Heart left ventricle (tissue), 16 donors: Measurements from ENCODE around the gene FBXL7. TPM values are rescaled to one million over a fixed set of nuclear protein-coding genes. Genes with fewer than 3 reads are reported as not detected.

ENCODE experiments used
- ATAC-seq, 4 donors: fragments of 200-7000 bp; cut with Tn5 transposase; one replicate each; pipeline ENCODE4 v1.9.1; 2020 to 2022; ENCODE audit warnings: moderate library complexity in 4 of 4, mild to moderate bottlenecking in 3 of 4, moderate number of reproducible peaks in 1 of 4
- DNase-seq, 5 donors: peaks; one replicate each; pipeline ENCODE4 v3.0.0-alpha.2; 2020
- H3K27ac ChIP-seq, 12 donors: fragments of 200-600 bp; sonication (generic) in 4 of 12; one replicate each; pipeline versions ENCODE4 v1.5.0 to v1.8.0; 2016 to 2022; ENCODE audit warnings: mild to moderate bottlenecking in 2 of 12
- H3K27me3 ChIP-seq, 9 donors: fragments of 200-600 bp; sonication (generic) in 2 of 9; one replicate each; pipeline versions ENCODE4 v1.5.1 to v1.8.0; 2016 to 2022; ENCODE audit warnings: mild to moderate bottlenecking in 3 of 9
- H3K36me3 ChIP-seq, 9 donors: fragments of 200-600 bp; sonication (generic) in 2 of 9; one replicate each; pipeline versions ENCODE4 v1.5.0 to v1.8.0; 2018 to 2022; ENCODE audit warnings: mild to moderate bottlenecking in 2 of 9
- H3K4me1 ChIP-seq, 12 donors: fragments of 200-600 bp; sonication (generic) in 4 of 12; one replicate each; pipeline versions ENCODE4 v1.5.0 to v1.8.0; 2016 to 2022; ENCODE audit warnings: mild to moderate bottlenecking in 3 of 12
- H3K4me3 ChIP-seq, 12 donors: fragments of 200-600 bp; sonication (generic) in 4 of 12; one replicate each; pipeline versions ENCODE4 v1.5.0 to v1.8.0; 2017 to 2022; ENCODE audit warnings: mild to moderate bottlenecking in 9 of 12, moderate library complexity in 4 of 12
- H3K9me3 ChIP-seq, 12 donors: fragments of 200-600 bp; sonication (generic) in 4 of 12; one replicate each; pipeline versions ENCODE4 v1.5.0 to v1.8.0; 2016 to 2022; ENCODE audit warnings: mild to moderate bottlenecking in 1 of 12
- POLR2A ChIP-seq, 2 donors: fragments of 450-650 bp; IDR thresholded peaks; one replicate each; pipeline ENCODE4 v1.6.1; 2017; ENCODE audit warnings: antibody characterized with exemption in 2 of 2, mild to moderate bottlenecking in 2 of 2, moderate library complexity in 2 of 2
- WGBS, 4 donors: extraction: QIAGEN DNeasy Blood & Tissue Kit in 2 of 4; methylation state at CpG; one replicate each; pipeline versions ENCODE4 v1.1.5 to v1.1.7; 2013 to 2018; 5-methylcytosine and 5-hydroxymethylcytosine counted together
- intact Hi-C, 10 donors: fragments of 100-400 bp; cut with DNase I; formaldehyde crosslinking; loops; one replicate each; pipeline versions ENCODE4 v1.11.1 to v1.14.2; 2022
- polyA plus RNA-seq, 2 donors: library from polyadenylated mRNA; stranded (reverse); fragments of 200-250 nt; gene quantifications; one replicate each; pipeline ENCODE4 v1.2.3, GENCODE V29; 2013
- total RNA-seq, 9 donors: library from RNA; depleted of rRNA in 2 of 9; stranded (reverse); fragments of >200 nt in 2 of 9; fragmentation: NEBNext Ultra II Directional in 3 of 9; extraction: Animal tissue kit (Norgen Biotek cat#: 25700) in 3 of 9; gene quantifications; one replicate each; pipeline versions ENCODE4 v1.1.0 to v1.2.4, GENCODE V29; 2016 to 2023
- TF ChIP-seq, protein P1 (sequence below), 12 donors: fragments of 200-600 bp; sonication (generic) in 4 of 12; IDR thresholded peaks; one replicate each; pipeline versions ENCODE4 v1.5.0 to v1.8.0; 2018 to 2022; ENCODE audit warnings: antibody characterized with exemption in 12 of 12, mild to moderate bottlenecking in 5 of 12
- donor health status: ischemic (EF 13 %, LVEDD 7.1; RV severe dilation, severe dysfunction).
- donor health status: healthy with polysubstance abuse.
- donor health status: DM: no; HTN: yes; CAD: no.
- donor health status: DM: no; HTN: no; CAD: no.
- donor health status: ischemic (EF 25% LVEDD 6.9; RV normal size, moderate dysfunction).
- donor health status: ischemic (EF 25% LVEDD 5.7; RV mildly dilated, moderate dysfunction).
- donor health status: healthy.
- donor health status: DM: yes; HTN: yes; CAD: no.
- donor health status: ischemic (EF 35%, LVEDD 5.7; RV mildly dilated, moderate dysfunction).
- donor health status: nonischemic (EF 11% LVEDD 7.7; RV severe dilation, severe dysfunction).
- donor health status: DM: yes; HTN: yes; CAD: no.
- donor health status: PGD.
- donor health status: ischemic (EF 29% LVEDD 5.4; RV normal size, mild dysfunction).
- donor health status: nonischemic (EF 23%, LVEDD 6.1; RV moderate dilation, normal function).

FBXL7 gene
- total and polyA plus RNA-seq, 11 donors, result 8.7 to 27.6 (median 24.3) TPM

DNA sequence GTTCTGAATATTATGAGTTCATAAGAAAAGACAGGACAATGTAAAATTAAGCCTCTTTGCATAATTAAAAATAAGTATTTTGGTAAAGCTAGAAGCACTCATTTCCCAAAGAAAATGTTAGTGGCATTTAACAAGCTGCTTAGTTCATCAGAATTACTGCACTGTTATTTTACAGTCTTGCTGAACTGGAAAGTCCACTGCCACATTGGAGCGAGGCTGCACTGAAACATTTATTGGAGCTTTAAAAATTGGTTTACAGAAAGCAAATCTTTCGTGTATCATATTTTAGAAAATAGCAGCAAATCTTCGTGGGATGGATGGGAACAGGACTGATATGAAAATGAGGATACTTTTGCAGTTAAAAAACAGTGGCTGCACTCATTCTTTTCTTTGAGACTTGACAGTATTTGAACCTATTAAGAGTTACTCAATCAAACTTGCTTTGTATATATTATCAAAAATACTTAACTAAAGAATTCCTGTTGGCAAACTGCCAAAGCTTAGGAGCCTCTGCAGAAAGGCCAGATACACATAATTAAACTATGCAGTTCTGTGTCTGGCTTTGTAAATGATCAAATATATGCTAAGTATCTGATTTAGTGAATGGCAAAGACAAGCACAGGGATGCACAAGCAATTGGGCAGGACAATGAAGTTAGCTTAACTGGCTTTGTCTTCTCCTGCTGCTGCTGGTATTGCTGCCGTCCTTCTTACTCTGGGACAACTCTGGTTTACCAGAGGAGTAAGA, 16.5 kb upstream of the FBXL7 start:
- Histone ChIP-seq H3K4me3 (no peak overlapping the region), H3K4me1 (no peaks in the 10 kb centered on the region), H3K36me3 (no peaks in the 10 kb centered on the region), H3K27ac (no peak overlapping the region), H3K9me3 (no peaks in the 10 kb centered on the region), H3K27me3 (no peaks in the 10 kb centered on the region)
- WGBS, 4 donors, result 73 to 81% (median 78%) methylated on average over 4 of the region's 4 CpGs
- TF ChIP-seq, protein P1, sequence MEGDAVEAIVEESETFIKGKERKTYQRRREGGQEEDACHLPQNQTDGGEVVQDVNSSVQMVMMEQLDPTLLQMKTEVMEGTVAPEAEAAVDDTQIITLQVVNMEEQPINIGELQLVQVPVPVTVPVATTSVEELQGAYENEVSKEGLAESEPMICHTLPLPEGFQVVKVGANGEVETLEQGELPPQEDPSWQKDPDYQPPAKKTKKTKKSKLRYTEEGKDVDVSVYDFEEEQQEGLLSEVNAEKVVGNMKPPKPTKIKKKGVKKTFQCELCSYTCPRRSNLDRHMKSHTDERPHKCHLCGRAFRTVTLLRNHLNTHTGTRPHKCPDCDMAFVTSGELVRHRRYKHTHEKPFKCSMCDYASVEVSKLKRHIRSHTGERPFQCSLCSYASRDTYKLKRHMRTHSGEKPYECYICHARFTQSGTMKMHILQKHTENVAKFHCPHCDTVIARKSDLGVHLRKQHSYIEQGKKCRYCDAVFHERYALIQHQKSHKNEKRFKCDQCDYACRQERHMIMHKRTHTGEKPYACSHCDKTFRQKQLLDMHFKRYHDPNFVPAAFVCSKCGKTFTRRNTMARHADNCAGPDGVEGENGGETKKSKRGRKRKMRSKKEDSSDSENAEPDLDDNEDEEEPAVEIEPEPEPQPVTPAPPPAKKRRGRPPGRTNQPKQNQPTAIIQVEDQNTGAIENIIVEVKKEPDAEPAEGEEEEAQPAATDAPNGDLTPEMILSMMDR (IDR thresholded peaks at IDR 0.05), result no peak
- no peak for TF ChIP-seq POLR2A (IDR thresholded peaks at IDR 0.05)
- no peak for DNase-seq
- no peak for ATAC-seq
- intact Hi-C loops, result no loop called here

DNA sequence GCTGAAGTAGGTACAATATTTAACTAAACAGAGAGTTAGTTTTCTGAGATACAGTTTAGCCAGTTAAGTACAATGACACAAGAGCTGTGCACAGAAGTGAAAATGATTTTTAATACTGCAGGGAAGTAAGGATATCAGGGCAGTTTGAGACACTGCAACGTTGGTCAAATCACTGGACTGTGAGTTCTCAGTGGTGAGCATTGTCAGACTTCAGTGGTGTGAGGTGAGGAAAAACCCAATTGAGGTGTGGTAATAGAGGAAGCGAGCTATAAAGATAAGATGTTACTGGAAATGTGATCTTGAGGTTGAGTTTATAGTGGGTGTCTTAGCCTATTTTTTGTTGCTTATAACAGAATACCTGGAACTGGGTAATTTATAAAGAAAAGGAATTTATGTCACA, 12.8 kb upstream of the FBXL7 start:
- Histone ChIP-seq H3K27me3 (no peaks in the 10 kb centered on the region), H3K4me1 (no peaks in the 10 kb centered on the region), H3K36me3 (no peaks in the 10 kb centered on the region), H3K9me3 (no peaks in the 10 kb centered on the region), H3K27ac (no peak overlapping the region), H3K4me3 (no peak overlapping the region)
- TF ChIP-seq, protein P1 (IDR thresholded peaks at IDR 0.05), result no peak
- TF ChIP-seq POLR2A (IDR thresholded peaks at IDR 0.05), result no peak
- WGBS, 4 donors, result 76 to 80% (median 78%) methylated on average over 2 of the region's 2 CpGs
- DNase-seq, result no peak
- intact Hi-C loops, result no loop called here
- no peak for ATAC-seq

DNA sequence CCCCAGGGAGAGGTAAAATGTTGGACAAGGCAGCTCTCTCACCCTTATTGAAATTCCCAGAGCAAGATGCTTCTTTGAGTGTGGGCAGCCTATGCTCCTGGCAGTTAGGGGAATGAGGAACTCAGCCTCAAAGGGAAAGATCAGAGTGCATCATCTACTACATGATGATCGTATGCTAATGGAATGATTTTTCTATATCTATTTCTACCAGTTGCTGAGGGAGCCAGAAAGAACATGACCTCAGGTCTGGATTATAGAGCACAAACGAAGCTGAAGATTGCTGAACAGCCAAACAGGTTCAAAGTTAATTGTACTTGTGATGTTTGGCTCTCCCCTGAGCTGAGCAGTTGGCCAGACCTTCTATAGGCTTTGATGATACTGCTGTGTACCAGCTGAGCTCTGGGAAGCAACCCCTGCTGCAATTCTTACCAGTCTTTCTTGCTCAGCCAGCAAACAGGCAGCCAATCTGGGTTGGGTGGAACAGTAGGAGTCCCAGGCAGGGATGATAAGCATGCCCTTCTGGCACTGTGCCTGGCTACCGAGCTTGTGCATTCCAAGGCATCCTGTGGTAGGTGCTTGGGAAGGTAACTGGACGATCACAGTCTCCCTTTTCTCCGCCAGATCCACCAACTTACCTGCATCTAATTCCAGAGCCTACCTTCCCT, 10.3 kb upstream of the FBXL7 start:
- no peak overlapping the region for H3K27ac ChIP-seq
- no peaks in the 10 kb centered on the region for H3K4me1 ChIP-seq
- H3K4me3 ChIP-seq, result no peak overlapping the region
- TF ChIP-seq, protein P1 (IDR thresholded peaks at IDR 0.05), result no peak
- H3K36me3 ChIP-seq, result no peaks in the 10 kb centered on the region
- H3K27me3 ChIP-seq, result no peaks in the 10 kb centered on the region
- 54 to 65% (median 60%) methylated on average over 5 of the region's 5 CpGs for WGBS, 4 donors
- ATAC-seq, result peak in 1 of 4 donors; percentile 38
- intact Hi-C loops, result loop anchor here in 1 of 10 donors (10.0 kb wide), 1 partner anchor 335 kb away; no protein-coding TSS in a partner anchor
- H3K9me3 ChIP-seq, result no peaks in the 10 kb centered on the region
- no peak for DNase-seq

DNA sequence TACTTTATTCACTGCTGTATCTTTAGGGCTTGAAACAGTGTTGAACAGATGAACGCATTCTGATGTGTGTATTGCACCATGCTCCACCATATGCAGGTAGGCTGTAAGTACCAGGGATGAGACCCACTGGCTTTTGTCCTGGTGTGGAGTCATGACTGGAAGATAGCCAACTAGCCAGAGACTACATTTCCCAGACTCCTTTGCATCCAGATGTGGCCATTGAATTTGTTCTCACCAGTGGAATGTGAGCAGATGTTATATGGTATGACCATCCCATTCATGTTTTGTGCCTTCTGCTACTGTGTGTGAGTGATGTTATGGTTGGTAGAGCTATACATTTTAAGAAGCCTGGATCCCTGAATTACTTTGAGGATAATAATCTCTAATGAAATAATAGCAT, 7.4 kb upstream of the FBXL7 start:
- intact Hi-C loops, result loop anchor here in 1 of 10 donors (10.0 kb wide), 1 partner anchor 332 kb away; no protein-coding TSS in a partner anchor
- Histone ChIP-seq H3K9me3 (no peaks in the 10 kb centered on the region), H3K36me3 (no peaks in the 10 kb centered on the region), H3K4me1 (peaks cover 0 to 3% (median 0%) of the 10 kb centered on the region in 12 donors), H3K27me3 (no peaks in the 10 kb centered on the region), H3K27ac (no peak overlapping the region), H3K4me3 (no peak overlapping the region)
- TF ChIP-seq POLR2A (IDR thresholded peaks at IDR 0.05), result no peak
- TF ChIP-seq, protein P1 (IDR thresholded peaks at IDR 0.05), result no peak
- no peak for ATAC-seq
- WGBS, 4 donors, result 95 to 100% (median 96%) methylated on average over 1 of the region's 1 CpG
- DNase-seq, result no peak
